NT2/D1 (cell line): ENCODE measurements around the gene TUBA8.

Experiments
- SUZ12 ChIP-seq: IDR thresholded peaks from 2 replicates; pipeline ENCODE4 v1.6.1; 2011; ENCODE audit not compliant: insufficient read length, insufficient read depth; ENCODE audit errors: extremely low read depth
- YY1 ChIP-seq: IDR thresholded peaks from 2 replicates; pipeline ENCODE4 v1.6.1; 2011; ENCODE audit not compliant: insufficient read length, insufficient read depth
- ZNF274 ChIP-seq: IDR thresholded peaks from 2 replicates; pipeline ENCODE4 v1.6.1; 2011; ENCODE audit warnings: mild to moderate bottlenecking, low read depth, low read length

DNA sequence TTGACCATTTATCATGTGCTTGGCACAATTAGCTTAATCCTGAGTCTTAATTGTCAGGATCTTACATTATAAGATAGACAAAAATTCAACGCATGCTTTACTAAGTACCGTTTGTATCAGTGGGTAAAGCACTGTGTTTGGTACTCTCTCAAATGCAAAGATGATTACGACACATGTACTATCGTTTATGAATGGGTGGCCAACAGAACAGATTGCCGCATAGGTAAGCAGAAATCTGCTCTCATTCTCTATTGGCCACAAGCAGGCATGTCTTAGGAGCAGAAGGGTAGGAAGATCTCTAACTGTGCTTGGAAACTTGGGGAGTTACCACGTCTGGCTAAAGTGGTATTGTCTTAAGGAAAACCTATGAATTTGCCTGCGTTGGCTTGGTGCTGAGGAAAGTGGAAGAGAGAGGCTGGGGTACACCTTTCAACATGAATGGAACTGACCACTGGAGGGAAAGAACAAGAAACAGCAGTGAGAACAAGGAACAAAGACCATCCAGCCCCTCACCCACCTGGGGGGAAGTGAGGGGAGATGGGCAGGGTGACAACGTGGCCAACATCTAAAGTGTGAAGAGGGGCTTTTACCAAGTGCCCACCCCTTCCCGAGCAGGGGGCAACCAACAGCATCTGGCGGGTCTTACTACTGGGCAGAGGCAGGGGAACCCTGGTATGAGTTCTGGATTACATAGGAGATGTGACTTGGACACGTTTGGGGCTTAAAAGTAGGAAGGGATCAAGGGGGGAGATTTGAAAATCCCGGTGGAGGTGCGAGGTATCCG lies 1.0 kb upstream of the TUBA8 start:
- no peak for TF ChIP-seq YY1
- TF ChIP-seq SUZ12 = no peak
- no peak for TF ChIP-seq ZNF274
